Measurements from ENCODE around the gene TMX2. TPM values are rescaled to one million over a fixed set of nuclear protein-coding genes. Genes with fewer than 3 reads are reported as not detected.

The TMX2 gene
- total and polyA plus RNA-seq, 2 donors (not counting 3 experiments of a cell fraction or from before 2014, with no cell fraction given) = 52.7 to 67.7 TPM

DNA sequence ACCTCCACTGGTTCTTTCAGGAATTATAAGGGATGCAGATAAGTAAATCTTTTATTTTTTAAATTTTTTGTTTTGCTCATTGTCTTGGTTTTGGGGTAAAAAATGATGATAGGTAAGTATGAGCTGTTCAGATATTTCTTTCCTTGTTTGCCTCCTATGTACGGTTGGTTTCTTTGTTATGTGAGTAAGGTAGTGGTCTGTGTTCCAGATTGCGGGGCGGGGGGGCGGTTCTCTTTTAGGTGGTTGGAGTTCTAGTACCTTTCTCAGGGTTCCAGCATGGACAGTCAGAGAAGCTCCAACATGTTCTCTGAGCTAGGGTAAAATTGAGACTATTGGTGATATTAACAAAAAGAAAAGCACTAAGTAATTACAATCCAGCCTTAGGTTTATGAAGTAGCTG, 51.6 kb downstream of the TMX2 start:
- intact Hi-C loops (cut with micrococcal nuclease) (loop anchor here (5.0 kb wide), 1 partner anchor 238 kb away; no protein-coding TSS in a partner anchor), dilution Hi-C loops (cut with MboI; ENCODE audit: extremely low pct_ligation_motif_present, low sequenced_read_pairs) (no loop called here)
- H3K4me3 ChIP-seq (replicated peaks in 1 of 3; ENCODE audit: insufficient read depth in 1 of 3, low read depth in 1 of 3, low read length in 3 of 3) = peak overlapping the region; percentile 68 to 98 (median 83)
- H4K20me1 ChIP-seq (replicated peaks; ENCODE audit: control insufficient read depth, extremely low read depth, insufficient read depth, low read length) = peaks cover 11% of the 10 kb centered on the region
- no peaks in the 10 kb centered on the region for H3K9me3 ChIP-seq (replicated peaks; ENCODE audit: control insufficient read depth, insufficient read depth, low read length)
- H3K9ac ChIP-seq (replicated peaks; ENCODE audit: extremely low read depth, insufficient read depth, low read length) = peak overlapping the region; percentile 96
- peak overlapping the region; percentile 100 for H3K4me2 ChIP-seq (ENCODE audit: insufficient read depth, low read length)
- H3K4me1 ChIP-seq (ENCODE audit: control insufficient read depth, extremely low read depth, insufficient read depth, low read length) = peaks cover 26% of the 10 kb centered on the region
- H3K27me3 ChIP-seq (ENCODE audit: control insufficient read depth in 2 of 2, insufficient read depth in 2 of 2, low read length in 2 of 2) = no peaks in the 10 kb centered on the region
- DNase-seq (ENCODE audit: low read depth, low spot score) (no peak), FAIRE-seq (no peak)
- BruUV-seq (replicated peaks) = no TSS peak
- no peaks in the 10 kb centered on the region for H3K9me1 ChIP-seq (replicated peaks; ENCODE audit: control insufficient read depth, extremely low read depth, insufficient read depth, low read length)
- ChIA-PET CTCF (interaction anchor here (0.6 to 13.5 kb wide), 7 partner anchors 12 to 55 kb away, joined by 3 to 375 read pairs (median 3); partner anchors contain the start of gene BTBD18), POLR2A (interaction anchor here (0.6 to 5.7 kb wide), 6 partner anchors 11 to 36 kb away, joined by 3 to 39 read pairs (median 4); no protein-coding TSS in a partner anchor)
- TF ChIP-seq, protein P1, sequence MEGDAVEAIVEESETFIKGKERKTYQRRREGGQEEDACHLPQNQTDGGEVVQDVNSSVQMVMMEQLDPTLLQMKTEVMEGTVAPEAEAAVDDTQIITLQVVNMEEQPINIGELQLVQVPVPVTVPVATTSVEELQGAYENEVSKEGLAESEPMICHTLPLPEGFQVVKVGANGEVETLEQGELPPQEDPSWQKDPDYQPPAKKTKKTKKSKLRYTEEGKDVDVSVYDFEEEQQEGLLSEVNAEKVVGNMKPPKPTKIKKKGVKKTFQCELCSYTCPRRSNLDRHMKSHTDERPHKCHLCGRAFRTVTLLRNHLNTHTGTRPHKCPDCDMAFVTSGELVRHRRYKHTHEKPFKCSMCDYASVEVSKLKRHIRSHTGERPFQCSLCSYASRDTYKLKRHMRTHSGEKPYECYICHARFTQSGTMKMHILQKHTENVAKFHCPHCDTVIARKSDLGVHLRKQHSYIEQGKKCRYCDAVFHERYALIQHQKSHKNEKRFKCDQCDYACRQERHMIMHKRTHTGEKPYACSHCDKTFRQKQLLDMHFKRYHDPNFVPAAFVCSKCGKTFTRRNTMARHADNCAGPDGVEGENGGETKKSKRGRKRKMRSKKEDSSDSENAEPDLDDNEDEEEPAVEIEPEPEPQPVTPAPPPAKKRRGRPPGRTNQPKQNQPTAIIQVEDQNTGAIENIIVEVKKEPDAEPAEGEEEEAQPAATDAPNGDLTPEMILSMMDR (IDR thresholded peaks at IDR 0.05; ENCODE audit: extremely low read depth in 1 of 2, insufficient read depth in 1 of 2, low read depth in 1 of 2, low read length in 2 of 2) = no peak
- TF ChIP-seq, protein P2, sequence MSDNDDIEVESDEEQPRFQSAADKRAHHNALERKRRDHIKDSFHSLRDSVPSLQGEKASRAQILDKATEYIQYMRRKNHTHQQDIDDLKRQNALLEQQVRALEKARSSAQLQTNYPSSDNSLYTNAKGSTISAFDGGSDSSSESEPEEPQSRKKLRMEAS (IDR thresholded peaks at IDR 0.05; ENCODE audit: insufficient read depth, insufficient read length) = no peak
- no peak for TF ChIP-seq MYC (IDR thresholded peaks at IDR 0.05; ENCODE audit: low read depth, low read length)
- no peak for TF ChIP-seq JUN (IDR thresholded peaks at IDR 0.05; ENCODE audit: borderline replicate concordance, insufficient read depth, insufficient read length, low read depth)
- no peak for TF ChIP-seq POLR2AphosphoS5 (IDR thresholded peaks at IDR 0.05; ENCODE audit: insufficient read depth, low read depth, low read length)
- no peak for TF ChIP-seq POLR2A (IDR thresholded peaks at IDR 0.05; ENCODE audit: low read depth, low read length)
- H2AFZ ChIP-seq (ENCODE audit: low read depth, low read length) = no peak overlapping the region
- H3K79me2 ChIP-seq (ENCODE audit: control insufficient read depth, insufficient read depth, low read length) = peaks cover 72% of the 10 kb centered on the region
- peak overlapping the region; percentile 89 for H3K27ac ChIP-seq (ENCODE audit: insufficient read depth, low read depth, low read length)
- no peaks in the 10 kb centered on the region for H3K36me3 ChIP-seq (ENCODE audit: control insufficient read depth in 2 of 2, extremely low read depth in 1 of 2, insufficient read depth in 2 of 2, low read length in 2 of 2)
